Ascending aorta (tissue), 2 donors: ENCODE measurements around the gene WDFY2. TPM values are rescaled to one million over a fixed set of nuclear protein-coding genes. Genes with fewer than 3 reads are reported as not detected.

Experiments used
- DNase-seq, 2 donors: peaks; one replicate each; pipeline ENCODE4 v3.0.0-alpha.2; 2019; ENCODE audit warnings: low spot score in 2 of 2
- H3K27ac ChIP-seq, 2 donors: fragments of 200-600 bp; sonication (generic); one replicate each; pipeline ENCODE4 v1.5.1; 2016 to 2017; ENCODE audit warnings: mild to moderate bottlenecking in 1 of 2
- H3K27me3 ChIP-seq: fragments of 200-600 bp; sonication (generic); one replicate; pipeline ENCODE4 v1.5.1; 2017
- H3K36me3 ChIP-seq, 2 donors: fragments of 200-600 bp; sonication (generic); one replicate each; pipeline ENCODE4 v1.5.1; 2016
- H3K4me1 ChIP-seq, 2 donors: fragments of 200-600 bp; sonication (generic); one replicate each; pipeline ENCODE4 v1.5.1; 2016 to 2017; ENCODE audit warnings: mild to moderate bottlenecking in 1 of 2
- H3K4me3 ChIP-seq, 2 donors: fragments of 200-600 bp; sonication (generic); one replicate each; pipeline ENCODE4 v1.5.1; 2016 to 2017; ENCODE audit warnings: mild to moderate bottlenecking in 1 of 2
- H3K9me3 ChIP-seq, 2 donors: fragments of 200-600 bp; sonication (generic); one replicate each; pipeline ENCODE4 v1.5.1; 2016
- intact Hi-C: fragments of 100-400 bp; cut with DNase I; formaldehyde crosslinking; loops from one replicate; pipeline ENCODE4 v1.15.1; 2023
- total RNA-seq: library from RNA; depleted of rRNA; stranded (reverse); fragments of >200 nt; gene quantifications from one replicate; pipeline ENCODE4 v1.1.0, GENCODE V29; 2016
- TF ChIP-seq, protein P1 (sequence below), 3 experiments: fragments of 200-600 bp in 2 of 3; fragments of 450-650 bp in 1 of 3; sonication (generic) in 2 of 3; IDR thresholded peaks; one replicate each; pipeline ENCODE4 v1.5.1; 2016 to 2019; ENCODE audit warnings: antibody characterized with exemption in 3 of 3, mild to moderate bottlenecking in 1 of 3, moderate library complexity in 1 of 3

Gene WDFY2
- total RNA-seq, 1 donor from 2014 or later = 6.1 TPM

DNA sequence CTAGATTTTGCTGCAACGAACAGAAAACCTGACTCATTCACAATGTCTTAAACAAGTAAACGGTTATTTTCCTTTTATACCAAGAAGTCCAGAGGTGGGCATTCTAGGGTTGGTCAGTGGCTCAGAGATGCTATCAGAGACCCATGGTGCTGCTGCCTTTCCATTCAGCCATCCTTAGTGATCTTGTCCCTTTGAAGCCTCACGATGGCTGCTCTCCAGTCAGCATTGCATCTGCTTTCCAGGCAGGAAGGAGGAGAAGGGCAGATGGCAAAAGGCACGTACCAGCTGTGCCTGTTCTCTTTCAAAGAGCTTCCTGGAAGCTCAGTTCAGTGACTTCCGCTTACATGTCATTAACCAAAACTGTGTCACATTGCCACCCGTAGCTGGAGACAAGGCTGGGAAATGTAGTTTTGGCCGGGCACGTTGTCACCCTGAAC is 30.1 kb downstream of the WDFY2 start:
- peaks cover 8 to 27% of the 10 kb centered on the region in 2 donors for H3K4me1 ChIP-seq
- no peaks in the 10 kb centered on the region for H3K9me3 ChIP-seq
- H3K27me3 ChIP-seq = no peaks in the 10 kb centered on the region
- TF ChIP-seq, protein P1, sequence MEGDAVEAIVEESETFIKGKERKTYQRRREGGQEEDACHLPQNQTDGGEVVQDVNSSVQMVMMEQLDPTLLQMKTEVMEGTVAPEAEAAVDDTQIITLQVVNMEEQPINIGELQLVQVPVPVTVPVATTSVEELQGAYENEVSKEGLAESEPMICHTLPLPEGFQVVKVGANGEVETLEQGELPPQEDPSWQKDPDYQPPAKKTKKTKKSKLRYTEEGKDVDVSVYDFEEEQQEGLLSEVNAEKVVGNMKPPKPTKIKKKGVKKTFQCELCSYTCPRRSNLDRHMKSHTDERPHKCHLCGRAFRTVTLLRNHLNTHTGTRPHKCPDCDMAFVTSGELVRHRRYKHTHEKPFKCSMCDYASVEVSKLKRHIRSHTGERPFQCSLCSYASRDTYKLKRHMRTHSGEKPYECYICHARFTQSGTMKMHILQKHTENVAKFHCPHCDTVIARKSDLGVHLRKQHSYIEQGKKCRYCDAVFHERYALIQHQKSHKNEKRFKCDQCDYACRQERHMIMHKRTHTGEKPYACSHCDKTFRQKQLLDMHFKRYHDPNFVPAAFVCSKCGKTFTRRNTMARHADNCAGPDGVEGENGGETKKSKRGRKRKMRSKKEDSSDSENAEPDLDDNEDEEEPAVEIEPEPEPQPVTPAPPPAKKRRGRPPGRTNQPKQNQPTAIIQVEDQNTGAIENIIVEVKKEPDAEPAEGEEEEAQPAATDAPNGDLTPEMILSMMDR (IDR thresholded peaks at IDR 0.05) = no peak
- DNase-seq = peak in 1 of 2 donors; percentile 63
- intact Hi-C loops = no loop called here
- peak overlapping the region; percentile 44 to 58 for H3K27ac ChIP-seq
- no peaks in the 10 kb centered on the region for H3K36me3 ChIP-seq
- H3K4me3 ChIP-seq = no peak overlapping the region

DNA sequence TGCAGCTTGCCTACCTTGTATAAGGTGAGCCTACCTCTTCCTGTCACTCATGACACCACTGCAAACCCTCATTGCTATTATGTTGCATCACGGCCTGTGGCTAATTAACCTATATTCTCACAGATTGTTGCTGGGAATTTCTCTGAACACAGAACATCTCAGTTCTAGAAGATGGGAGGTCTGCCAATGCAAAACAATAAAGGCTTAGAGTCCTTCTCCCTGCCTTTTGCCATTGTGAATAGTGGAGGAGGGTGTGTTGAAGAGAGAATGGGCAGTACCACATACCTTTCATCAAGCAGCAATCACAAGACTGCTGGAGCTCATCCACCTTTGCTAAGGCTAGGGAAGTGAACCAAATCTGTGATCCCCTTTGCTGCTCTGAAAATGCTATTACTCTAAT is 34.4 kb downstream of the WDFY2 start:
- H3K9me3 ChIP-seq = no peaks in the 10 kb centered on the region
- intact Hi-C loops = no loop called here
- H3K27me3 ChIP-seq = no peaks in the 10 kb centered on the region
- TF ChIP-seq, protein P1 (IDR thresholded peaks at IDR 0.05) = no peak
- peak overlapping the region; percentile 30 to 72 for H3K27ac ChIP-seq
- H3K36me3 ChIP-seq = no peaks in the 10 kb centered on the region
- H3K4me1 ChIP-seq = peaks cover 17 to 39% of the 10 kb centered on the region in 2 donors
- no peak for DNase-seq
- no peak overlapping the region for H3K4me3 ChIP-seq

DNA sequence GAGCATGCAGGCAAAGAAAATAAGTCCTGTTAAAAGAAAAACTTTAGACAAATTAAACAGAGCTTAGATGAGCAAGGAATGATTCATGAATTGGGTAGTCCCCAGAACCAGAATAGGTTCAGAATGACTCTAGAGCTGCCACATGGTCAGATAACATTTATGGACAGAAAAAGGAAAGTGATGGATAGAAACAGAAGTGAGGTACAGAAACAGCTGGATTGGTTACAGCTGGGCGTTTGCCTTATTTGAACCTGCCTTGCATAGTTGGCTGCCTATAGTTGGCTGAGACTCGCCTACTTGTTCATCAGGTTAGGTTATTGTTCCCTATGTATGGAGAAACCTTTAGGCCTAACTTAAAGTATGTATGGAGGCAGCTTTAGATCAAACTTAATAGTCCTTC is 35.4 kb downstream of the WDFY2 start:
- Histone ChIP-seq H3K36me3 (no peaks in the 10 kb centered on the region), H3K4me1 (peaks cover 17 to 34% of the 10 kb centered on the region in 2 donors), H3K27me3 (no peaks in the 10 kb centered on the region), H3K27ac (peak overlapping the region; percentile 47 to 72), H3K9me3 (no peaks in the 10 kb centered on the region), H3K4me3 (no peak overlapping the region)
- intact Hi-C loops = no loop called here
- TF ChIP-seq, protein P1 (IDR thresholded peaks at IDR 0.05) = no peak
- DNase-seq = no peak

DNA sequence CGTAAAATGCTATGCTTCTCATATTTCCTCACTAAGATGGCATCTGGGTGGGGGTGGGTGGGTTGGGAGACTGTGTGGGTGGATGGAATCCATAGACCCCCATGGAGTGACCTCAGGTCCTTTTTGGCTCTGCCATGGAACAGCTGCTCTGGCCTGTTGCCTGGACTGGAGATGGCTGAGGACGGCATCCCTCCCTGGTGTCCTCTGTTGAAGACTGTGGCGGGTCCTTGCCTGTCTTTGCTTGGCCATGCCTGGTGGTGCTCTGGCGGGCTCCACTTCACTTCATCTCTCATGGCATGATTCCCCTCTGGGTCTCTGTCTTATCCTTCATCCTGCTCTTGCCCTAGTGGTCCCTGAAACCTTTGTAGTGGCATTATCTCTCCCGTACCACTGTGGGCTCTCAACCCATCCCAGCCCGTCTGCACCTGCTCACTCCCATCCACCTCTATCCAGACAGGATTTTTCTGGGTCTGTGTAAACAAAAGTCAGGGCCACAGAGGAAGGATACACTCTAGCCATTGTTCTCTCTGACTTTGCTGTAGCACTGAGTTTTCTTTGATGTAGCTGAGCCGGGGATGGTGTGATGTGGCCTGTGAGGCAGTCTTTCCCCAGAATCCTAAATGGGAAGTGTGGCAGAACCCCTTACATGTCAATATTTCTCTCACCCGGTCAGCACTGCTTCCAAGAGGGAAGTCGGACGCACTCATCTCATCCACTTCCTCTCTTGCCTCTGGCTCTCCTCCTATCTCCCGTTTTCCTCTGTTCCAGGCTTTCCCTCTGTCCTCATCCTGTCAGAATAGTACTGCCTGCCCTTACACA is 36.1 kb downstream of the WDFY2 start:
- Histone ChIP-seq H3K9me3 (no peaks in the 10 kb centered on the region), H3K4me1 (peaks cover 17 to 34% of the 10 kb centered on the region in 2 donors), H3K27ac (peak overlapping the region; percentile 47 to 72), H3K36me3 (no peaks in the 10 kb centered on the region), H3K4me3 (no peak overlapping the region), H3K27me3 (no peaks in the 10 kb centered on the region)
- DNase-seq = no peak
- intact Hi-C loops = no loop called here
- TF ChIP-seq, protein P1 (IDR thresholded peaks at IDR 0.05) = no peak

DNA sequence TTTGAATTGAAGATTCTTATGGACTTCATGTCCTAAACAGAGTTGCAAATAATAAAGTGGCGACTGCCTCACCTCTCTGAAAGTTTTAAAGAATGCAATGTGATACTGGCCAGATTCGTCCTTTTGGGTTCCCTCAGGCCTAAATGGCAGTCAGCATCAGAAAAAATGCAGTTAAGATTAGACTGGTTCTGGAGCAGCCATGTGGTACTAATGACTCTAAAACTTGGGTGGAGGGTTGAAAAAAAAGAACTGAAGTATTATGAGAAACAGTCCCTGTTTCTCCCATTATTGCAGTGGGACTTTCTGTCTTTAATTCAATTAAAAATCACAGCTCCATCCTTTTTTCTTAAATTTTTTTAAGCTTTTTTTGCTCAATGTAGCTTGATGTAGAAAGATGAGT is 37.3 kb downstream of the WDFY2 start:
- no peak for DNase-seq
- TF ChIP-seq, protein P1 (IDR thresholded peaks at IDR 0.05) = no peak
- Histone ChIP-seq H3K36me3 (no peaks in the 10 kb centered on the region), H3K27ac (no peak overlapping the region), H3K4me1 (peaks cover 17 to 44% of the 10 kb centered on the region in 2 donors), H3K9me3 (no peaks in the 10 kb centered on the region), H3K4me3 (no peak overlapping the region), H3K27me3 (no peaks in the 10 kb centered on the region)
- intact Hi-C loops = no loop called here
